ENCODE data around the gene PLPPR1.

DNA sequence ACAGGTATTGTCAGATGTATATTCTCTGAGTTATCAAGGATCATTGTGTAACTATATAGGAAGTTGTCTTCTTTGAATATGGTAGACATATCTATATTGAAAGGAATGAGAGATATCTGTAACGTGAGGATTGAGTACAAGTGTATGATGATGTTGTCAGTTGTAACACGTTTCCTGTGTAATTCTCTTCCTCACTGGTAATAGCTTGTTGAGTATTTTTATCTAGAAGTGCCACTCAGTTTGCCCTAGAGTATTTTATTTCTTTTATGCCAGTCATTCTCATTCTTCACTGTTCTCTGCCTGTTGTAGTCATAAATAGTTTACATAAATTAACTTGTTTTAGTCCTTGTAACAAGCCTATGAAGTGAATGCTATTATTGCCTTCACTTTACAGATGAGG is 184.1 kb downstream of the PLPPR1 start:
- TF ChIP-seq, protein P1, sequence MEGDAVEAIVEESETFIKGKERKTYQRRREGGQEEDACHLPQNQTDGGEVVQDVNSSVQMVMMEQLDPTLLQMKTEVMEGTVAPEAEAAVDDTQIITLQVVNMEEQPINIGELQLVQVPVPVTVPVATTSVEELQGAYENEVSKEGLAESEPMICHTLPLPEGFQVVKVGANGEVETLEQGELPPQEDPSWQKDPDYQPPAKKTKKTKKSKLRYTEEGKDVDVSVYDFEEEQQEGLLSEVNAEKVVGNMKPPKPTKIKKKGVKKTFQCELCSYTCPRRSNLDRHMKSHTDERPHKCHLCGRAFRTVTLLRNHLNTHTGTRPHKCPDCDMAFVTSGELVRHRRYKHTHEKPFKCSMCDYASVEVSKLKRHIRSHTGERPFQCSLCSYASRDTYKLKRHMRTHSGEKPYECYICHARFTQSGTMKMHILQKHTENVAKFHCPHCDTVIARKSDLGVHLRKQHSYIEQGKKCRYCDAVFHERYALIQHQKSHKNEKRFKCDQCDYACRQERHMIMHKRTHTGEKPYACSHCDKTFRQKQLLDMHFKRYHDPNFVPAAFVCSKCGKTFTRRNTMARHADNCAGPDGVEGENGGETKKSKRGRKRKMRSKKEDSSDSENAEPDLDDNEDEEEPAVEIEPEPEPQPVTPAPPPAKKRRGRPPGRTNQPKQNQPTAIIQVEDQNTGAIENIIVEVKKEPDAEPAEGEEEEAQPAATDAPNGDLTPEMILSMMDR (conservative IDR thresholded peaks at IDR 0.05): no peak
- no peak for TF ChIP-seq ZFX (IDR thresholded peaks at IDR 0.05)
